ENCODE measurements around the gene AGBL3.

GRCh38 chr7:135076882-135077281, 90.6 kb downstream of the AGBL3 start:
- no peak for TF ChIP-seq POLR2AphosphoS5 (IDR thresholded peaks at IDR 0.05; ENCODE audit: insufficient read depth in 1 of 2, low read depth in 1 of 2)
- TF ChIP-seq, protein P1, sequence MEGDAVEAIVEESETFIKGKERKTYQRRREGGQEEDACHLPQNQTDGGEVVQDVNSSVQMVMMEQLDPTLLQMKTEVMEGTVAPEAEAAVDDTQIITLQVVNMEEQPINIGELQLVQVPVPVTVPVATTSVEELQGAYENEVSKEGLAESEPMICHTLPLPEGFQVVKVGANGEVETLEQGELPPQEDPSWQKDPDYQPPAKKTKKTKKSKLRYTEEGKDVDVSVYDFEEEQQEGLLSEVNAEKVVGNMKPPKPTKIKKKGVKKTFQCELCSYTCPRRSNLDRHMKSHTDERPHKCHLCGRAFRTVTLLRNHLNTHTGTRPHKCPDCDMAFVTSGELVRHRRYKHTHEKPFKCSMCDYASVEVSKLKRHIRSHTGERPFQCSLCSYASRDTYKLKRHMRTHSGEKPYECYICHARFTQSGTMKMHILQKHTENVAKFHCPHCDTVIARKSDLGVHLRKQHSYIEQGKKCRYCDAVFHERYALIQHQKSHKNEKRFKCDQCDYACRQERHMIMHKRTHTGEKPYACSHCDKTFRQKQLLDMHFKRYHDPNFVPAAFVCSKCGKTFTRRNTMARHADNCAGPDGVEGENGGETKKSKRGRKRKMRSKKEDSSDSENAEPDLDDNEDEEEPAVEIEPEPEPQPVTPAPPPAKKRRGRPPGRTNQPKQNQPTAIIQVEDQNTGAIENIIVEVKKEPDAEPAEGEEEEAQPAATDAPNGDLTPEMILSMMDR (IDR thresholded peaks at IDR 0.05), result no peak
